GM23338 (cell line): Measurements from ENCODE around the gene INTS6L. TPM values are rescaled to one million over a fixed set of nuclear protein-coding genes. Genes with fewer than 3 reads are reported as not detected.
"Not testable (repeated sequence)": the region's sequence is repeated elsewhere in the genome, so short reads cannot be mapped to it uniquely, and the experiment has no call there.

Experiments used
- ATAC-seq: fragments of 200-7000 bp; cut with Tn5 transposase; 3 replicates; pipeline ENCODE4 v1.9.1; 2020
- DNase-seq: peaks from one replicate; pipeline ENCODE4 v3.0.0-alpha.2; 2015; ENCODE audit warnings: low spot score
- H2AFZ ChIP-seq: fragments of 200-600 bp; sonication (generic); 2 replicates; pipeline ENCODE4 v1.8.0; 2016; ENCODE audit warnings: antibody characterized with exemption, mild to moderate bottlenecking, moderate library complexity
- H3F3A ChIP-seq: fragments of 200-600 bp; sonication (generic); replicated peaks from 2 replicates; pipeline ENCODE4 v1.8.0; 2017; ENCODE audit warnings: antibody characterized with exemption, mixed run types, low read depth
- H3K27ac ChIP-seq: fragments of 200-600 bp; sonication (generic); 2 replicates; pipeline ENCODE4 v1.6.1; 2016; ENCODE audit warnings: low read depth
- H3K27me3 ChIP-seq: fragments of 200-600 bp; sonication (generic); 2 replicates; pipeline ENCODE4 v1.8.0; 2016; ENCODE audit warnings: mild to moderate bottlenecking, mixed run types, moderate library complexity; ENCODE audit not compliant: insufficient read depth
- H3K36me3 ChIP-seq: fragments of 200-600 bp; sonication (generic); 2 replicates; pipeline ENCODE4 v1.8.0; 2016; ENCODE audit warnings: mild to moderate bottlenecking; ENCODE audit not compliant: insufficient read depth
- H3K4me1 ChIP-seq: fragments of 200-600 bp; sonication (generic); 2 replicates; pipeline ENCODE4 v1.8.0; 2016; ENCODE audit warnings: mild to moderate bottlenecking, moderate library complexity; ENCODE audit not compliant: insufficient read depth
- H3K4me2 ChIP-seq: fragments of 200-600 bp; sonication (generic); 2 replicates; pipeline ENCODE4 v1.7.1; 2017; ENCODE audit warnings: mixed run types
- H3K4me3 ChIP-seq: fragments of 200-600 bp; sonication (generic); 2 replicates; pipeline ENCODE4 v1.6.1; 2016; ENCODE audit warnings: mixed run types
- H3K79me2 ChIP-seq: fragments of 200-600 bp; sonication (generic); replicated peaks from 2 replicates; pipeline ENCODE4 v1.8.0; 2017; ENCODE audit warnings: mild to moderate bottlenecking; ENCODE audit not compliant: insufficient read depth
- H3K9me2 ChIP-seq: fragments of 200-600 bp; sonication (generic); 2 replicates; pipeline ENCODE4 v1.8.0; 2017; ENCODE audit not compliant: insufficient read depth
- H4K20me1 ChIP-seq: fragments of 200-600 bp; sonication (generic); replicated peaks from 2 replicates; pipeline ENCODE4 v1.8.0; 2017; ENCODE audit warnings: mild to moderate bottlenecking; ENCODE audit not compliant: insufficient read depth
- H3K27ac Mint-ChIP-seq: 2 replicates; pipeline ENCODE4 v1.8.0; 2020; ENCODE audit warnings: inconsistent platforms, mild to moderate bottlenecking, moderate library complexity, mixed read lengths
- H3K27me3 Mint-ChIP-seq: 3 replicates; pipeline ENCODE4 v1.8.0; 2022; ENCODE audit warnings: low read depth, mild to moderate bottlenecking, moderate library complexity, mixed read lengths, inconsistent platforms; ENCODE audit not compliant: insufficient read depth, poor library complexity
- H3K36me3 Mint-ChIP-seq: 3 replicates; pipeline ENCODE4 v1.8.0; 2021; ENCODE audit warnings: low read depth, mild to moderate bottlenecking, inconsistent platforms, moderate library complexity, mixed read lengths
- H3K4me1 Mint-ChIP-seq: 3 replicates; pipeline ENCODE4 v1.8.0; 2020; ENCODE audit warnings: mild to moderate bottlenecking, inconsistent platforms, mixed read lengths
- H3K4me3 Mint-ChIP-seq: 3 replicates; pipeline ENCODE4 v1.8.0; 2021; ENCODE audit warnings: moderate library complexity, mild to moderate bottlenecking, inconsistent platforms, mixed read lengths
- H3K9me3 Mint-ChIP-seq: 3 replicates; pipeline ENCODE4 v1.8.0; 2020; ENCODE audit warnings: moderate library complexity, mild to moderate bottlenecking, inconsistent platforms, mixed read lengths
- CREB1 ChIP-seq: fragments of 250-450 bp; sonication (Bioruptor Pico); IDR thresholded peaks from 2 replicates; pipeline ENCODE4 v1.5.0; 2020; ENCODE audit warnings: low read depth, mild to moderate bottlenecking, moderate library complexity
- EZH2 ChIP-seq: fragments of 200-600 bp; sonication (generic); IDR thresholded peaks from one replicate; pipeline ENCODE4 v1.8.0; 2017; ENCODE audit warnings: antibody characterized with exemption, mild to moderate bottlenecking, low read depth; ENCODE audit not compliant: unreplicated experiment
- EZH2phosphoT487 ChIP-seq: fragments of 200-600 bp; sonication (generic); IDR thresholded peaks from one replicate; pipeline ENCODE4 v1.8.1; 2018; ENCODE audit warnings: antibody characterized with exemption; ENCODE audit not compliant: unreplicated experiment
- JUNB ChIP-seq: IDR thresholded peaks from one replicate; pipeline ENCODE4 v1.6.1; 2016; ENCODE audit warnings: antibody characterized with exemption; ENCODE audit not compliant: unreplicated experiment
- NANOG ChIP-seq: IDR thresholded peaks from 2 replicates; pipeline ENCODE4 v1.6.1; 2016; ENCODE audit warnings: antibody characterized with exemption, borderline replicate concordance
- POLR2AphosphoS5 ChIP-seq: IDR thresholded peaks from 2 replicates; pipeline ENCODE4 v1.6.1; 2016; ENCODE audit warnings: antibody characterized with exemption, low read depth
- STAT1 ChIP-seq: IDR thresholded peaks from one replicate; pipeline ENCODE4 v1.6.1; 2016; ENCODE audit warnings: antibody characterized with exemption; ENCODE audit not compliant: unreplicated experiment
- ZNF331 ChIP-seq: fragments of 250-450 bp; sonication (Bioruptor Pico); IDR thresholded peaks from 2 replicates; pipeline ENCODE4 v1.5.0; 2020; ENCODE audit warnings: low read depth, mild to moderate bottlenecking, moderate library complexity
- polyA plus RNA-seq: library from polyadenylated mRNA; unstranded; fragments of >200 nt; fragmentation: Nextera tagmentation; extraction: Ambion mirVana; gene quantifications from 2 replicates; pipeline ENCODE4 v1.2.1, GENCODE V29; 2016
- total RNA-seq: library from RNA; depleted of rRNA; stranded (reverse); fragments of >200 nt; shearing (Covaris generic); gene quantifications from 2 replicates; pipeline ENCODE4 v1.2.3, GENCODE V29; 2014
- TF ChIP-seq, protein P1 (sequence below): IDR thresholded peaks from one replicate; pipeline ENCODE4 v1.6.1; 2018; ENCODE audit warnings: antibody characterized with exemption; ENCODE audit not compliant: unreplicated experiment
- TF ChIP-seq, protein P2 (sequence below), 2 experiments: fragments of 200-600 bp in 1 of 2; sonication (generic) in 1 of 2; conservative IDR thresholded peaks; 2 replicates each; pipeline versions ENCODE4 v1.5.1 to v1.6.1; 2016 to 2017; ENCODE audit warnings: antibody characterized with exemption in 2 of 2, low read depth in 2 of 2, mild to moderate bottlenecking in 2 of 2, moderate library complexity in 1 of 2
- TF ChIP-seq, protein P3 (sequence below): IDR thresholded peaks from 2 replicates; pipeline ENCODE4 v1.6.1; 2016; ENCODE audit warnings: antibody characterized with exemption

Gene INTS6L
- total and polyA plus RNA-seq, 2 experiments from 2014 or later: 4.5 to 6.4 TPM

DNA sequence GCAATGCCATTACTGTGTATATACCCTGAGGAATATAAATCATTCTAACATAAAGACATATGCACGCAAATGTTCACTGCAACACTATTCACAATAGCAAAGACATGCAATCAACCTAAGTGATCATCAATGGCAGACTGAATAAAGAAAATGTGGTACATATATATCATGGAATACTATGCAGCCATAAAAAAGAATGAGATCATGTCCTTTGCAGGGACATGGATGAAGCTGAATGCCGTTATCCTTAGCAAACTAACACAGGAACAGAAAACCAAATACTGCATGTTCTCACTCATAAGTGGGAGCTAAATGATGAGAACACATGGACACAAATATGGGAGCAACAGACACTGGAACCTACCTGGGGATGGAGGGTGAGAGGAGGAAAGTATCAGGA lies 73.6 kb downstream of the INTS6L start:
- not testable (repeated sequence) for H3K9me2 ChIP-seq

DNA sequence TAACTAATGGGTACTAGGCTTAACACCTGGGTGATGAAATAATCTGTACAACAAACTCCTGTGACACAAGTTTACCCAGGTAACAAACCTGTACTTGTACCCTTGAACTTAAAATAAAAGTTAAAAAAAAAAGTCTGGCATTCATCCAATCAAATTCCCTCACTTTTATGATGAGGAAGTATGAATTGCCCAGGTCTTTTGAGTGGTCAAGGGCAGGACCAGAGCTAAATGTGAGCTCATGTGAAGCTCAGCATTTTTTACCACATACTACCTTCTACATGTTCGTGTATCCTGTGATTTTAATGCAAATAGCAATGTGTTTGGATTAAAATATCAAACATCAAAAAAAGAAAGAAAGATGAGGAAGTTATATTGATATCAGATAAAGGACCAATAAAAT lies 74.0 kb downstream of the INTS6L start:
- not testable (repeated sequence) for H3K4me3 ChIP-seq, H3K9me3 Mint-ChIP-seq, H3K4me3 Mint-ChIP-seq

More for the DNA sequence above, 73.6 kb downstream of the INTS6L start:
- not testable (repeated sequence) for H4K20me1 ChIP-seq, H3K4me2 ChIP-seq, H3K27ac ChIP-seq, DNase-seq, H3K4me3 ChIP-seq, H2AFZ ChIP-seq, H3K4me1 Mint-ChIP-seq, H3F3A ChIP-seq, H3K27me3 ChIP-seq, H3K4me3 Mint-ChIP-seq, ATAC-seq, H3K4me1 ChIP-seq, H3K36me3 ChIP-seq, H3K36me3 Mint-ChIP-seq, H3K9me3 Mint-ChIP-seq, H3K27ac Mint-ChIP-seq, H3K79me2 ChIP-seq, H3K27me3 Mint-ChIP-seq

DNA sequence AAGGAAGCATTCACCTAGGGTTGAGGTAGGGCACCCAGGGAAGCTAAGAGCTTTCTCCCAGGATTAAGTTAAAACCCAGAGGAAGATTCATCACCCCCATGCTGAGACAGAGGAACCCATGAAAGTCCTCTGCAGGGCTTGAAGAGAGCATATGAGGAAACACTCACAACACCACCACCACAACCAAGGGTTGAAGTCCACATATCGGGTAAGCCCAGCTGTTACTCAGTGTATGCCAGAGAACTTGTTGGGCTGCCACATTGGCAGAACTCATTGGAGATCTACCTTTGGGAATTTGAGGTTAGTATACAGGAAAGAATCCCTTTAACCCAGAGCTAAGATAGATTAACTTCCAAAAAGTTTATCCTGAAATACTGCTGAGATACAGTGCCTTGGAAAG lies 75.1 kb downstream of the INTS6L start:
- Histone ChIP-seq H2AFZ (no peak overlapping the region), H3K27me3 (no peaks in the 10 kb centered on the region), H3K4me2 (no peak overlapping the region), H3K9me2 (no peaks in the 10 kb centered on the region), H3K4me1 (no peaks in the 10 kb centered on the region), H4K20me1 (no peaks in the 10 kb centered on the region), H3K27ac (no peak overlapping the region), H3K79me2 (no peaks in the 10 kb centered on the region), H3K36me3 (no peaks in the 10 kb centered on the region), H3F3A (no peaks in the 10 kb centered on the region), H3K4me3 (no peak overlapping the region)
- H3K4me3 Mint-ChIP-seq: no peak overlapping the region
- H3K9me3 Mint-ChIP-seq: peaks cover 2% of the 10 kb centered on the region; the same call in 1 of the 3 replicates
- no peaks in the 10 kb centered on the region for H3K36me3 Mint-ChIP-seq
- H3K27me3 Mint-ChIP-seq: peaks cover 4% of the 10 kb centered on the region
- no peak for ATAC-seq
- H3K4me1 Mint-ChIP-seq: no peaks in the 10 kb centered on the region
- no peak overlapping the region for H3K27ac Mint-ChIP-seq
- no peak for DNase-seq
- TF ChIP-seq, protein P1, sequence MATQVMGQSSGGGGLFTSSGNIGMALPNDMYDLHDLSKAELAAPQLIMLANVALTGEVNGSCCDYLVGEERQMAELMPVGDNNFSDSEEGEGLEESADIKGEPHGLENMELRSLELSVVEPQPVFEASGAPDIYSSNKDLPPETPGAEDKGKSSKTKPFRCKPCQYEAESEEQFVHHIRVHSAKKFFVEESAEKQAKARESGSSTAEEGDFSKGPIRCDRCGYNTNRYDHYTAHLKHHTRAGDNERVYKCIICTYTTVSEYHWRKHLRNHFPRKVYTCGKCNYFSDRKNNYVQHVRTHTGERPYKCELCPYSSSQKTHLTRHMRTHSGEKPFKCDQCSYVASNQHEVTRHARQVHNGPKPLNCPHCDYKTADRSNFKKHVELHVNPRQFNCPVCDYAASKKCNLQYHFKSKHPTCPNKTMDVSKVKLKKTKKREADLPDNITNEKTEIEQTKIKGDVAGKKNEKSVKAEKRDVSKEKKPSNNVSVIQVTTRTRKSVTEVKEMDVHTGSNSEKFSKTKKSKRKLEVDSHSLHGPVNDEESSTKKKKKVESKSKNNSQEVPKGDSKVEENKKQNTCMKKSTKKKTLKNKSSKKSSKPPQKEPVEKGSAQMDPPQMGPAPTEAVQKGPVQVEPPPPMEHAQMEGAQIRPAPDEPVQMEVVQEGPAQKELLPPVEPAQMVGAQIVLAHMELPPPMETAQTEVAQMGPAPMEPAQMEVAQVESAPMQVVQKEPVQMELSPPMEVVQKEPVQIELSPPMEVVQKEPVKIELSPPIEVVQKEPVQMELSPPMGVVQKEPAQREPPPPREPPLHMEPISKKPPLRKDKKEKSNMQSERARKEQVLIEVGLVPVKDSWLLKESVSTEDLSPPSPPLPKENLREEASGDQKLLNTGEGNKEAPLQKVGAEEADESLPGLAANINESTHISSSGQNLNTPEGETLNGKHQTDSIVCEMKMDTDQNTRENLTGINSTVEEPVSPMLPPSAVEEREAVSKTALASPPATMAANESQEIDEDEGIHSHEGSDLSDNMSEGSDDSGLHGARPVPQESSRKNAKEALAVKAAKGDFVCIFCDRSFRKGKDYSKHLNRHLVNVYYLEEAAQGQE: no peak
- TF ChIP-seq STAT1 (no peak), CREB1 (no peak), ZNF331 (CRISPR knock-in tag) (no peak), POLR2AphosphoS5 (no peak), NANOG (no peak), JUNB (no peak), EZH2phosphoT487 (no peak), EZH2 (no peak)
- TF ChIP-seq, protein P2, sequence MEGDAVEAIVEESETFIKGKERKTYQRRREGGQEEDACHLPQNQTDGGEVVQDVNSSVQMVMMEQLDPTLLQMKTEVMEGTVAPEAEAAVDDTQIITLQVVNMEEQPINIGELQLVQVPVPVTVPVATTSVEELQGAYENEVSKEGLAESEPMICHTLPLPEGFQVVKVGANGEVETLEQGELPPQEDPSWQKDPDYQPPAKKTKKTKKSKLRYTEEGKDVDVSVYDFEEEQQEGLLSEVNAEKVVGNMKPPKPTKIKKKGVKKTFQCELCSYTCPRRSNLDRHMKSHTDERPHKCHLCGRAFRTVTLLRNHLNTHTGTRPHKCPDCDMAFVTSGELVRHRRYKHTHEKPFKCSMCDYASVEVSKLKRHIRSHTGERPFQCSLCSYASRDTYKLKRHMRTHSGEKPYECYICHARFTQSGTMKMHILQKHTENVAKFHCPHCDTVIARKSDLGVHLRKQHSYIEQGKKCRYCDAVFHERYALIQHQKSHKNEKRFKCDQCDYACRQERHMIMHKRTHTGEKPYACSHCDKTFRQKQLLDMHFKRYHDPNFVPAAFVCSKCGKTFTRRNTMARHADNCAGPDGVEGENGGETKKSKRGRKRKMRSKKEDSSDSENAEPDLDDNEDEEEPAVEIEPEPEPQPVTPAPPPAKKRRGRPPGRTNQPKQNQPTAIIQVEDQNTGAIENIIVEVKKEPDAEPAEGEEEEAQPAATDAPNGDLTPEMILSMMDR (conservative IDR thresholded peaks at IDR 0.05; ENCODE audit: low read depth in 2 of 2): no peak
- TF ChIP-seq, protein P3, sequence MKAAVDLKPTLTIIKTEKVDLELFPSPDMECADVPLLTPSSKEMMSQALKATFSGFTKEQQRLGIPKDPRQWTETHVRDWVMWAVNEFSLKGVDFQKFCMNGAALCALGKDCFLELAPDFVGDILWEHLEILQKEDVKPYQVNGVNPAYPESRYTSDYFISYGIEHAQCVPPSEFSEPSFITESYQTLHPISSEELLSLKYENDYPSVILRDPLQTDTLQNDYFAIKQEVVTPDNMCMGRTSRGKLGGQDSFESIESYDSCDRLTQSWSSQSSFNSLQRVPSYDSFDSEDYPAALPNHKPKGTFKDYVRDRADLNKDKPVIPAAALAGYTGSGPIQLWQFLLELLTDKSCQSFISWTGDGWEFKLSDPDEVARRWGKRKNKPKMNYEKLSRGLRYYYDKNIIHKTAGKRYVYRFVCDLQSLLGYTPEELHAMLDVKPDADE: no peak

More for the DNA sequence above, 74.0 kb downstream of the INTS6L start:
- not testable (repeated sequence) for H3K27me3 Mint-ChIP-seq, DNase-seq, H3K27ac ChIP-seq, H3K36me3 Mint-ChIP-seq, ATAC-seq, H3K4me1 Mint-ChIP-seq, H2AFZ ChIP-seq, H3F3A ChIP-seq, H3K4me2 ChIP-seq, H3K4me1 ChIP-seq, H4K20me1 ChIP-seq, H3K9me2 ChIP-seq, H3K36me3 ChIP-seq, H3K27ac Mint-ChIP-seq, H3K79me2 ChIP-seq, H3K27me3 ChIP-seq
